ENCODE data around the gene RAI1.

The RAI1 gene

GRCh38 chr17:17836250-17836817, 155.1 kb downstream of the RAI1 start:
- peak; percentile 79 for DNase-seq

- DNase-seq: no peak
Measured at GRCh38 chr17:17836818-17837379, 155.6 kb downstream of the RAI1 start, which contains the start of gene SREBF1. Gene SREBF1 (minus strand): TSS chr17:17836986. CDS start chr17:17836817, 169 bp downstream.

GRCh38 chr17:17837380-17837821, 156.1 kb downstream of the RAI1 start:
- DNase-seq: no peak

GRCh38 chr17:17837966-17838962, 157.0 kb downstream of the RAI1 start:
- no peak for DNase-seq

GRCh38 chr17:17839791-17840707, 158.8 kb downstream of the RAI1 start:
- DNase-seq: peak; percentile 57

GRCh38 chr17:17840751-17841591, 159.7 kb downstream of the RAI1 start:
- no peak for DNase-seq

GRCh38 chr17:17841601-17842025, 160.4 kb downstream of the RAI1 start:
- no peak for DNase-seq

- no peak for DNase-seq
Measured at GRCh38 chr17:17842111-17842876, 161.0 kb downstream of the RAI1 start.

GRCh38 chr17:17843096-17843495, 161.8 kb downstream of the RAI1 start:
- DNase-seq: no peak

- DNase-seq: no peak
Measured at GRCh38 chr17:17844079-17844478, 162.8 kb downstream of the RAI1 start.

- no peak for DNase-seq
Measured at GRCh38 chr17:17844500-17844899, 163.2 kb downstream of the RAI1 start.

- no peak for DNase-seq
Measured at GRCh38 chr17:17845046-17845775, 164.0 kb downstream of the RAI1 start.

- no peak for DNase-seq
Measured at GRCh38 chr17:17846003-17846402, 164.7 kb downstream of the RAI1 start.

- DNase-seq: no peak
Measured at GRCh38 chr17:17846645-17847044, 165.4 kb downstream of the RAI1 start.

- DNase-seq: no peak
Measured at GRCh38 chr17:17847118-17847689, 165.9 kb downstream of the RAI1 start.

GRCh38 chr17:17847726-17848125, 166.5 kb downstream of the RAI1 start:
- DNase-seq: no peak

GRCh38 chr17:17848311-17849082, 167.2 kb downstream of the RAI1 start:
- no peak for DNase-seq

GRCh38 chr17:17849147-17849820, 168.0 kb downstream of the RAI1 start:
- DNase-seq: no peak

All from NCI-H446 treated with DMSO at 0.1 percent for 48 hours (cell line).